GM08714 (cell line): ENCODE measurements around the gene CHN2.

Experiments
- H3K4me3 ChIP-seq: fragments of 200-500 bp; sonication (Bioruptor generic); 2 replicates; pipeline ENCODE4 v1.5.1; 2014; ENCODE audit warnings: mild to moderate bottlenecking, low read length, inconsistent platforms
- ZNF274 ChIP-seq: IDR thresholded peaks from 2 replicates; pipeline ENCODE4 v1.6.1; 2012; ENCODE audit warnings: mild to moderate bottlenecking, low read depth, low read length

The CHN2 gene

DNA sequence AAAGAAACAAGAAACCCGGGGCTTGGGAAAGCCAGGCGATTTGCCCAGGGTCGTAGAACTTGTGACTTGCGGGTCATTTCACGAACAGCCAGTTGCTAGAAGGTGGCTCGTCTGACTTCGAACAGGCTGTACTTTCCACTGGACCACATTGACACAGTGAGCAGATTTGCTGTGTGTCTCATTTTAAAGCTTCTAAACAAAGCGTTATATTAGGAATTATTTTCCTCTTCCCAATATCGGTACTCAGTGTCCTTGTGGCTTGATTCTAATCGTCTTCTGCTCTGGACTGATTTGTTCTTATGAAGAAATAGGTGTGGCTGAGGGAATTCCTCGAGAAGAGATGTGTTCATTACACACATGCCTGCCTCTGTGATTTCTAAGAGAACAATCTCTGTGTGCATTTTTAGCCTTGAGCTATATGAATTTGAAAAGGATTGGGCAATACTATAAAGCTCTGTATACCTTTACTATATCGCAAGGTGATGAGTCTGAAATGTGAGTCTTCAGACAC, 219.1 kb downstream of the CHN2 start:
- TF ChIP-seq ZNF274, result no peak
- H3K4me3 ChIP-seq, result no peak overlapping the region

GRCh38 chr7:29414216-29414615, 219.6 kb downstream of the CHN2 start:
- no peak overlapping the region for H3K4me3 ChIP-seq
- TF ChIP-seq ZNF274, result no peak

DNA sequence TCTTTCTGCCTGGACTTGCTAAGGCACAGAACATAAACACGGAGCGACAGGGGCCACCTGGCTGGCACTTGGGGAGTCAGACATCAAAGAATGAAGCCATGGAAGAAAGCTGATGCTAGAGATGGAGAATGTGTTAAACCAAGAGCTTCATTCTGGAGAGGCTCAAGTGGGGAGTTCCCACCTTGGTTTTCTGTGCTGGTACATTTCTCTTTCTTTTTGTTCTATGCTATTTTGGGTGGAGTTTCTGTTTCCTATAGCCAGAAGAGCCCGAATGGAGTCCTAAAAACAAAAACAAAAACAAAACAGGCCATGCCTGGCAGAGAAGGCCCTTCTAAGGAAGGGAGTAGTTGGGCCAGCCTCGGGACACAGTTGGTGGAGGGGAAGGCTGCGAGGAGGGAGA, 220.6 kb downstream of the CHN2 start:
- no peak overlapping the region for H3K4me3 ChIP-seq
- TF ChIP-seq ZNF274, result no peak

DNA sequence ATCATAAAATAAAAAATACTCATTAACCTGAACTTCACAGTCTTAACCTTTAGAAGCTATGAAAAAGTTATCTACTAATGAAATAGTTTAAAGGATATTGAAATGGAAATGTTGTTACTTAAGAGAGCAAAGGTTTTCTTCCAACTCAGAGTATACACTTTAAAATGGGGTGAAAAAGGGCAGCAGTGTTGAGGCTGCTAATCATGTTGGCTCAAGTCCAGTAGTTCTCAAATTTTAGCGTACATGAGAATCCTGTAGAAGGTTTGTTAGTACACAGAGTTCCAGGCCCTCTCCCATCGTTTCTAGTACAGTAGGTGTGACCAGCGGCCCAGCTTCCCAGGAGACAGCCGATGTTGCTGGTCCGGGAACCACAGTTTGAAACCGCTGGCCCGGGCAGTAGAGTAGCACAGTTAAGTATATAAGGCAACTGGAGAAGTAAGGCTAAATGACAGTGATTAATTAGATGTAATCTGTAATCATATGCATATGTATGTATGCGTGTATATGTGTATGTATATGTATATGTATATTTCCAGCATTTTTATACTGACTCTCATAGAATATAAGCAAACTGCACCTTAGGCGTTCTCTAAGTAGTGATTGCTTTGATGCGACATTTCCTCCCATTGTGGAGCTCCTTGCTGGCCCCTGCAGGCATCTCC, 221.8 kb downstream of the CHN2 start:
- H3K4me3 ChIP-seq, result no peak overlapping the region
- TF ChIP-seq ZNF274, result no peak

GRCh38 chr7:29416938-29417305, 222.3 kb downstream of the CHN2 start:
- no peak overlapping the region for H3K4me3 ChIP-seq
- TF ChIP-seq ZNF274, result no peak

- no peak overlapping the region for H3K4me3 ChIP-seq
- no peak for TF ChIP-seq ZNF274
These were observed 223.5 kb downstream of the CHN2 start for GRCh38 chr7:29418056-29418455.

DNA sequence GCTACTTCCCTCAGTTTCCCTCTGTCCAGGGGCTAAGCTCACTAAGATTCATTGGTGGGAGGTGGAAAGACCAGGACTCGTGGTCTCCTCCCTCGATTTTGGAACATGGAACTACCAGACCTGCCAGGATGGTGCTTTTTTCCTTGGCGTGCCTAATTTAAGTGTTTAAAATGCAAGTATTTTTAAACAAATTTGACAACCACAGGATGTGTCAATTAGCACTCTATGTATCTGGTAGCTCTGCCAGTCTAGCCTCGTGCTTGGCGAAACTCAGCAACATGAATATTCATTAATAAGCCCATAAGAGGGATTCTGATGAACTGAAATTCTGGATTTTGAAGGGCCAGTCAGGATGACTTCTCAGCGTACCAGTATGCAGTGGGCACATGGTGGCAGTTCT, 224.1 kb downstream of the CHN2 start:
- no peak overlapping the region for H3K4me3 ChIP-seq

GRCh38 chr7:29420011-29420410, 225.4 kb downstream of the CHN2 start:
- no peak for TF ChIP-seq ZNF274

More for the DNA sequence above, 224.1 kb downstream of the CHN2 start:
- TF ChIP-seq ZNF274, result no peak

DNA sequence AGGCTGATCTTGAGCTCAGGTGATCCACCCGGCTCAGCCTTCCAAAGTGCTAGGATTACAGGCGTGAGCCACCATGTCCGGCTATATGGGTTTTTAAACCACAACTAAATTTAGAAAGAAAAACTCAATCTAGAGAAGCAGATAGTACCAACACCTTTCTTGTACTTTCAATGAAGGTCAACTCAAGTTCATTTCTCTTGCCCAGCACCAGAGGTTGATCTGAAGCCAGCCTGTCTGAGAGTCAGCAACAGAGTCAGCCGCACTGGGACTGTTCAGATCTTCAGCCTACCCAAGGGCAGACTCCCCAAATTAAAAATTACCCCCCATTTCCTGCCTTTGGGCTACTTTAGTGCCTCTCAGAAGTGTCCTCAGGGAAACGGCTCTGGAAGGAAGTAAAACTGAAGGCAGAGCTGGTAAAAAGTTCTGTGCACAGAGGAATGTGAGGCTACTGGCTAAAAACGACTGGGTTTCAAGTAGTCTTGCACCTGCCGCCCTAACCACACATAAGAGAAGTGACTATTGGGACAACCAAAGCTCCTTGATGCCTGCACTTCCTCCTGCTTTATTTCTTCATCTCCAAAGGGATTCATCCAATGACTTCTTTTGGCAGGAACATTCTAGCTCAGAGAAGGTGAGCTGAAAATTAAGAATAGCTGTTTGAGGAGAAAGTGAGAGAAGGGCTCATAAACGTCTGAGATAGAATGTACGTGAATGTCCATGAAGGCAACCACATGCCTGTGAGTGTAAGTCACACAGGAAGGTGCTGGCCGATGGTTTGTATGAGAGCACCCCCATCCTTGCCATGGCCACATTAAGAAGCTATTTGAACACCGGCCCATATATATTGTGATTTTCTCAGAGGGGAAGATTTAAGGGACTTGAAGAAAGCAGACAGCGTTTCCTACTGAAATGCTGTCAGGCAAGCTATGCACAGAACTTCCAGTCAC, 226.7 kb downstream of the CHN2 start:
- TF ChIP-seq ZNF274, result no peak
- no peak overlapping the region for H3K4me3 ChIP-seq

More at GRCh38 chr7:29420011-29420410, 225.4 kb downstream of the CHN2 start:
- no peak overlapping the region for H3K4me3 ChIP-seq

DNA sequence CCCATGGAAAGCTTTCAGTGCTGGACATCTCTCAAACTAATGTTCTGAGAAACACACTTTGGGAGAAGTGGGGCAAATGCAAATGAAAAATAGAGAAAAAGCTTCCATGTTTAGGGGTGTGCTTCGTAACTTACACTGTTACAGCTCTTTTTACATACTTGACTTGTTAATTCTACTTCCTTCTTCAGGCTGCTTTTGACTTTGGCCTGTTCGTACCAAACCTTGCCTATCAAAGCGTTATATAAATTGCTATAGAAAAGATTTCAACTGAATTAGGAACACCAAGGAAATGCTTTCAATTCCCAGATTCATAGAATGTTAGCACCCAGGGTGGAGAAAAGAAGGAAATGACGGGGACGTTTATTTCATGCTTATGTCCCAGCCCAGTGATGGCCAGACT, 228.3 kb downstream of the CHN2 start:
- TF ChIP-seq ZNF274, result no peak
- no peak overlapping the region for H3K4me3 ChIP-seq

DNA sequence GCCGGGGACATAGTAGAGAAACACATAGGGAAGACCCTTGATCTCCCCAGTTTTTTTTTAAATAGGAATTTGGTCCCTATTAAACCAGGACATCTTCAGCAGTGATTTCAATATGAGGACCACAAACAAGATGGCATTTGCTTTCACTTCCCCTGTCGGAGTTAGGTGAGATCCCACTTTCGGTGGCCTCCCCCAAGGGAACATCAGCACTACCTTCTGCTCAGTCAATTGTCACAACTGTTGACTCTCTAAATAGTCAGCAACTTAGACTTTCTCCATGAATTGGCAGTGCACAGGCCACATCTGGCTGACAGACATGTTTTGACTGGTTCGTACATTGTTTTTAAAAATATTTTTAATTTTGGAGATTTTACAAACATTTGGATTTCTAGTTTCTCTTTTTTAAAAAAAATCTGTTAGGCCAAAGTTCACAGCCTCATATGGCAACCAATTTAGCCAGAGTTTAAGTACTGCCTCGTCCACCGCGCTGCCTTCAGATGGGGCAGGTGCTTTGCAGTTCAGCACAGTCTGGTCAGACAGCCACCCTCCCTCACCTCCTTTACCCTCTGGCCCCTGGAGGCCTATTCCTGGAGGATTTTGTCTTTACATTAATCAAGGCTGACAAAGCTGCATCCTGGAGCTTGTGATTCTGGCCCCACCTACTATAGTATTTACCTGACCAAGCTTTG, 229.9 kb downstream of the CHN2 start:
- no peak overlapping the region for H3K4me3 ChIP-seq
- TF ChIP-seq ZNF274, result no peak

DNA sequence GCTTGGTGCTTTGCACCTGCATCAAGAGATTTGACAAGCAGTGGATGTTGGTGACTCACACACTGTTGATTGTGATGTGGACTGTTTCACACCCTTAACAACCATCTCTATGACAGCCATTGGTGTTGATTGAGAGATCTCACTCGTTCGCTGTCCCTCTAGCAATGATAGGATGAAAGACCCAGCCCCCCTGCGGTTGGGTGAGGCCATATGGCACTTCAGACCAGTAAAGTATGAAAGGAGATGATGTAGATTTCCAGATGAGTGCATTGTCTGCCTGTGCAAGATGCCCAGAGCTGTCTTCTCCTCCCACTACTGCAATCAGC, 230.4 kb downstream of the CHN2 start:
- H3K4me3 ChIP-seq, result no peak overlapping the region
- TF ChIP-seq ZNF274, result no peak

GRCh38 chr7:29426587-29426986, 232.0 kb downstream of the CHN2 start:
- TF ChIP-seq ZNF274, result no peak
- no peak overlapping the region for H3K4me3 ChIP-seq

DNA sequence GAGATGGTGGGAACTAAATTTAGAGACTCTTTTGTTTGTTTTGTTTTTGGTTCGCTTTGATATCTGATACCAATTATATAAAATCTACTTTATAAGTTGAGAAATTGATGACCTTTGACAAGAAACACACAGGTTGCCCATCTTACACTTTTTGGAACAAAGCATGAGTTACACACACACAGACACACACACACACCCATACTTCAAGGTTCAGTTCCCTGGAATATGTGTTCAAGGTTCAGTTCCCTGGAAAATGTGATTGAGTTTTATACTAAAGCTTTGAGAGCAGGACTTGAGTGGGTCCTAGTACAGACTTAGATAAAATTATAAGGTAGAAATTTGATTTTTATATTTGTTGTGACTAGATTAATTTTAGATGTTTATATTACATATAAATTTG, 234.8 kb downstream of the CHN2 start:
- TF ChIP-seq ZNF274, result no peak
- no peak overlapping the region for H3K4me3 ChIP-seq

DNA sequence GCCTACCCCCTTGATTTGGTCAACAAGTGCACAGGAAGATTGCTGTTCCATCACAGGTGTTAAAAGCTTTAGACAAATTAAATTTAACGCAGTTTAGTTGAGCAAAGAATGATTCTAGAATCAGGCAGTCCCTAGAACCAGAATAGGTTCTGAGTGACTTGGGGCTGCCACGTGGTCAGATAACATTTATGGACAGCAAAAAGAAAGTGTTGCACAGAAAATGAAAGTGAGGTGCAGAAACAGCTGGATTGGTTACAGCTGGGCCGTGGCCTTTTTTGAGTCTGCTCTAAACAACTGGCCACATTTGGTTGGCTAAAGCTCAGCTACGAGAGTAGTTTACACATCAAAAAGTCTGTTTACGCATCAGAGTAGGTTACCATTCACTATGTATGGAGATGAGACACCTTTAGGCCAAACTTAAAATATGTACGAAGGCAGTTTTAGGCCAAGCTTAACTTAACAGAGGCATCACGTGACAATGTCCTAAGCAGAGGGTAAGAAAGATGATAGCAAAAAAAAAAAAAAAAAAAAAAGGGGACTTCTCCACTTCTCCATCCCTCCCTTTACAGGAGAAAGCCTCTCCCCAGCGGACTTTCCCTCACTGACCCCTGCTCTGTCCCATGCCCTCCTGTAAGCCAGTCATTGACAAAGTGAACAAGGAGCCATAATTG, 235.8 kb downstream of the CHN2 start:
- H3K4me3 ChIP-seq, result no peak overlapping the region
- no peak for TF ChIP-seq ZNF274
